ENCODE data around the gene CORO2A. TPM values are rescaled to one million over a fixed set of nuclear protein-coding genes. Genes with fewer than 3 reads are reported as not detected.
A peak's percentile ranks its signal among the peaks of the same experiment; 100 is the strongest.

The CORO2A gene, protein sequence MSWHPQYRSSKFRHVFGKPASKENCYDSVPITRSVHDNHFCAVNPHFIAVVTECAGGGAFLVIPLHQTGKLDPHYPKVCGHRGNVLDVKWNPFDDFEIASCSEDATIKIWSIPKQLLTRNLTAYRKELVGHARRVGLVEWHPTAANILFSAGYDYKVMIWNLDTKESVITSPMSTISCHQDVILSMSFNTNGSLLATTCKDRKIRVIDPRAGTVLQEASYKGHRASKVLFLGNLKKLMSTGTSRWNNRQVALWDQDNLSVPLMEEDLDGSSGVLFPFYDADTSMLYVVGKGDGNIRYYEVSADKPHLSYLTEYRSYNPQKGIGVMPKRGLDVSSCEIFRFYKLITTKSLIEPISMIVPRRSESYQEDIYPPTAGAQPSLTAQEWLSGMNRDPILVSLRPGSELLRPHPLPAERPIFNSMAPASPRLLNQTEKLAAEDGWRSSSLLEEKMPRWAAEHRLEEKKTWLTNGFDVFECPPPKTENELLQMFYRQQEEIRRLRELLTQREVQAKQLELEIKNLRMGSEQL
- 12.4 and 12.5 TPM in 2 replicates for total RNA-seq (2014; rRNA removed; shearing (Covaris generic))

DNA sequence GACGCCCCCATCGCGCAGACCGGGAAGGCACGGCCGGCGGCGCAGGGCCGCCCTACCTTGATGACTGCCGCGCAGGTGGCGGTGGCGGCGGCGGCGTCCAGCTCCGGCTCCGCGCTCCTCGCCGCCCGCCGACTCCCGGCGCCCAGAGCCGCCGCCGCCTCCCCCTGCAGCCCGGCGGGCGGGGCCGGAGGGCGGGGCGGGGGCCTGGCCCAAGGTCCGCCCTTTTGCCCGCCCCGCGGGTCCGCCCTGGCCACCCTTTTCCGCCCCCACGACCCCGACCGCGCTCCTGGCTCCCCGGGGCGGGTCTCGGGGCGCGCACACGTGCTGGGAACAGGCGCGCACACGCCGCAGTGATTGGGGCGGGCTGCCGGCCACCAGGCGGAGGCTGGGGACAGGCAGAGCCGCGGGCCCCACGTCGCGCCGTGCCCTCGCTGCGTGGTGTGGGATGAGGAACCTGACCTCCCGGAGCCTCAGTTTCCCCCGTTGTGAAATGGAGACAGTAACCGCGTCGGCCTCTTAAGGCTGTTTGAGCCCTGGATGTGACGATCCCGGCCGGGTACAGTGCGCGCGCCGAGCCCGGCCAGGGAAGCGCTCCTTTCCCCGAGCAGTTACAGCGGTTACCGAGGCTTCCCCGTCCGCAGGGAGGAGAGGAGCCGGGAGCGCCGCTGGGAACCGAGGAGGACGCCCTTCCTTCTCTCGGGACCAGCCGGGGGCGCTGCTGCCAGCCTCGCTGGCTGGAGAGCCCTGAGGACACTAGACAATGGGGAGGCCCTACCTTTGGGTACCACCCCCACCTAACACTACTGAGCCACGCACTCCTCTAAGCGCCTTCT is at the start of gene CORO2A:
CORO2A (minus strand) TSS at position 135 of the 833 bp plus-strand sequence. CDS start 34,977 bp downstream, outside the sequence.
- peak; percentile 83 for DNase-seq (ENCODE audit: low spot score)

DNA sequence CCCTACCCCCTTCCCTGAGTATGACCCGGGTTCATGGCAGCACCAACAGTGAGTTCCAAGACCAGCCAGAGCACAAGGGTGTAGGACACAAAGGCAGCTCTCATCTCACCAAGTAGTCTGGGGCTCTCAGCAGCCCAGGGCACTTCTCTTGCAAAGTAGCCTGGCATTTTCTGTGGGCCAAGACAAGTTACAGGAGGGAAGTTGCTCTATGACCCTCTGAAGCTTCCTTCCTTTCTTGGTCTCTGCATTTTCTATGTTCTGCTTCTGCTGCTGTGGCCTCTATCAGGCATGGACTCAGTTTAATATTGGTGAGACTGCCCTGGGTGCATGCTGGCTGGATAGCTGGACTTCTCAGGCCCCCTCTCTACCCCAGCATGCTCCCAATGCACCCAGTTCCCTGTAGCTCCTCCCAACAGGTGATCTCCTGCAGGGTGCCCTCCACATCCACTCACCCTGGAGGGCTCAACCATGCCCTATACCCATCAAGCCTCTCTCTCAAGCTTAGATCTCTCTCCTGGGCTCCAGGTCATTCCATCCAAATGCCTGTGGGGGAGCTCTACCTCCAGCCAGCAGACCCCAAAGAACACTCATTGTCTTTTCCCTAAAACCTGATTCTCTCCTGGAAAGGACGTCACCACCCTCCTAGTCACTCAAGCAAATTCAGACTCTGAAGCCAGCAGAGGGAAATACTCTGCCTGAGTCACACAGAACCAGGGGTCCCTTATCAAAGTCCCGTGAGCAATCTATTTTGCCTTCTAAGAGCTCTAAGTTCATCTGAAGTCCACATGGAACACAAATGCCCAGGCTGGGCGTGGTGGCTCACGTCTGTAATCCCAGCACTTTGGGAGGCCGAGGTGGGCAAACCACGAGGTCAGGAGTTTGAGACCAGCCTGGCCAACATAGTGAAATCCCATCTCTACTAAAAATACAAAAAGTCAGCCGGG is 49.2 kb upstream of the CORO2A start:
- DNase-seq (ENCODE audit: low spot score) = no peak

DNA sequence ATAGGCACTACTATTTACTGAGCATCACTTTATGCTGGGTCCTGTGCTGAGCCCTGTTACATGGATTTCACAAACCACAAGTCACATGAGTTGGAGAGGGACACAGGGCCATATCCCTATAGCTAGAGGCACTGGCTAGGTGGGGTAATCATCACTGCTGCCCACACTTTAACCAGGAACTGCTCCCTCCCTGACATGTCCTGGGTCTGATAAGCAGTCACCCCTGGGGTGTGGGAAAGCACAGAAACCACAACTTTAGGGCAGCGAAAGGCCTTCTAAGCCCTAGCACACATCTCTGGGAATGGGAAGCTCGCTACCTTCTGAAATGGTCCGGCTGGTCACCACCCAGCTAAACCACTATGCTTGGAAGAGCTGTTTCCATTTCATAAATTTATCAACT is 48.0 kb upstream of the CORO2A start:
- no peak for DNase-seq (ENCODE audit: low spot score)

DNA sequence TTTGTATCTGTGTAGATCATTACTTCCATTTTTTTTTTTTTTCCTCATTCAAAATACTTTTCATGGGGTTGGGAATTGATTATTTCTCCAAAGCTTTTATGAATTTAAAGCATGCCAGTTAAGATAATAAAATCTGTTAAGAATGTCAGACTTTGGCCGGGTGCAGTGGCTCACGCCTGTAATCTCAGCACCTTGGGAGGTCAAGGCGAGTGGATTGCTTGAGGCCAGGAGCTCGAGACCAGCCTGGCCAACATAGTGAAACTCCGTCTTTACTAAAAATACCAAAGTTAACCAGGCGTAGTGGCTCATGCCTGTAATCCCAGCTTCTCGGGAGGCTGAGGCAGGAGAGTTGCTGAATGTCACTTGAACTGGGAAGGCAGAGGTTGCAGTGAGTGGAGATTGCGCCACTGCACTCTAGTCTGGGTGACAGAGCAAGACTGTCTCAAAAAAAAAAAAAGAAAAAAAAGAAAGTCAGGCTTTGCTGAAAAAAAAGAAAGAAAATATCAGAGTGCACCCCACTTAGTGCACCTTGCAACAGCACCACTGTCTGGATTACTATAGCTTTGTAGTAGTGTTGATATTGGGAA is 44.6 kb upstream of the CORO2A start:
- DNase-seq (ENCODE audit: low spot score) = no peak

DNA sequence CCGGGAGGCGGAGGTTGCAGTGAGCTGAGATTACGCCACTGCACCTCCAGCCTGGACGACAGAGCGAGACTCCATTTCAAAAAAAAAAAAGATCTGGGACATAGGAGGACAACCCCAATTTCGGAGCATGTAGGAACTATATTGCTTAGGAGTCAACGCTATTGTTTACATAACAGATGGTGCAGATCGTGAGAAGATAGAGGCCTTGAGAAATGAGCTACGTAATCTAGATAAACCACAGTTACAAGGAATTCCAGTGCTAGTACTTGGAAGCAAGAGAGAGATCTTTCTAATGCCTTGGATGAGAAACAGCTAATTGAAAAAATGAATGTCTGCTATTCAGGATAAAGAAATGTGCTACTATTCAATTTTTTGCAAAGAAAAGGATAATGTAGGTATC is 42.7 kb upstream of the CORO2A start:
- DNase-seq (ENCODE audit: low spot score) = no peak

DNA sequence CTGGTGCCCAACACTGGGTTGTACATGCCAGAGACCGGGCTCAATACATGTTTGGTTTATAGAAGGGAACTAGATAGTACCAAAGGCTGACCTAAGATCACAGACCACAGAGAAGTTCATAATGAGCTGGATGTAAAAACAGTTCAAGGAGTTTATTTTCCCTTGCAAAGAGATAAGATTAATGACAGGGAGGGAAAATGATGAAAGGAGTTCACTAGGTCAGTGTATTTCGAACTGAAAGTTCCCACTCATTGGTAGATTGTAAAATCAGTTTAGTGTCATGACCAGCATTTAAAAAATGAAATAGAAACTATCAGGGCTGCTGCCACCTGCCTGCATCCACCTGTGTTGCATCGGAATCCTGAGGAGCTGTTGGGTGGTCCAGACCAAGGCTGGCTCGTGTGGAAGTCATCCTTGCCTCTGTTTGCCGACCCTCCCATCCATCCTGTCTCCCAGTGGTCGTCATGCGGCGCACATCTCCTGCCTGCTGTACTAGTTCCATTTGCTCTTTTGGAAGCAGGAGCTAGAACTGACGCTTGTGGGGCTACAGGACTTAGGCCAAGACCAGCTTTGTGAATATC is 41.9 kb upstream of the CORO2A start:
- no peak for DNase-seq (ENCODE audit: low spot score)

DNA sequence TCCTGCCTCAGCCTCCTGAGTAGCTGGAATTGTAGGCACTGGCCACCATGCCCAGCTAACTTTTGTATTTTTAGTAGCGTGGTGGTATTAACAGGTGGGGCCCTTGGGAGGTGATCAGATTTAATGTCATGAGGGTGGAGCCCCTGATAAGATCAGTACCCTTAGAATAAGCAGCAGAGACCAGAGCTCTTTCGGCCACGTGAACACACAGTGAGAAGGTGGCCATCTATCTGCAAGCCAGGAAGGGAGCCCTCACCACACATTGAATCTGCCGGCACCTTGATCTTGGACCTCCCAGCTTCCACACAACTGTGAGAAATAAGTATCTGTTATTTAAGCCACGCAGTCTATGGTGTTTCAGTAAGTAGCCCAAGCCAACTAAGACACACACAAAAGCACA is 40.5 kb upstream of the CORO2A start:
- DNase-seq (ENCODE audit: low spot score) = no peak

DNA sequence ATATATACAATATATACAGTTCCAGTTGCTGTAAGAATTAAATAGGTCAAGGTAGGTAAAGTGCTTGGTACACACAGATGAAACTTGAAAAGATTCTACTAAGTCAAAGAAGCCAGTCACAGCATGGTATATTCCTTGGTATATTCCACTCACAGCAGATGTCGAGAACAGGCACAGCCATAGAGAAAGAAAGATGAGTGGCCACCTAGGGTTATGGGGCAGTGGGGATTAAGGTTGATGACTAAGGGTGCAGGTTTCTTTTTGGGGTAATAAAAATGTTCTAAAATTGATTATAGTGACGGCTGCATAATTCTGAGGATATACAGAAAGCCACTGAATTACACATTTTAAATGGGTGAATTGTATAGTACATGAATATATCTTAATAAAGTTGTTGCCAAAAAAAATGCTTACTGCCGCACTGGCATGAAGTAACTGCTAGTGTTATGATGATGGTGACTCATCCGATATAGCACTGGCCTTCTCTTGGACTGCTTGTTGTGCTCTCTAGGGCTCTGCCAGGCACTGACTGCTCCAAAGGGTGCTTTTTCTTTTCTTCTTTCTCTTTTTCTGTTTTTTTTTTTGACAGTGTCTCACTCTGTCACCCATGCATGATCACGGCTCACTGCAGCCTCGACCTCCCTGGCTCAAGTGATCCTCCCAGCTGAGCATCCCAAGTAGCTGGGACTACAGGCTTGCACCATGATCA is 39.5 kb upstream of the CORO2A start:
- peak; percentile 93 for DNase-seq (ENCODE audit: low spot score)

DNA sequence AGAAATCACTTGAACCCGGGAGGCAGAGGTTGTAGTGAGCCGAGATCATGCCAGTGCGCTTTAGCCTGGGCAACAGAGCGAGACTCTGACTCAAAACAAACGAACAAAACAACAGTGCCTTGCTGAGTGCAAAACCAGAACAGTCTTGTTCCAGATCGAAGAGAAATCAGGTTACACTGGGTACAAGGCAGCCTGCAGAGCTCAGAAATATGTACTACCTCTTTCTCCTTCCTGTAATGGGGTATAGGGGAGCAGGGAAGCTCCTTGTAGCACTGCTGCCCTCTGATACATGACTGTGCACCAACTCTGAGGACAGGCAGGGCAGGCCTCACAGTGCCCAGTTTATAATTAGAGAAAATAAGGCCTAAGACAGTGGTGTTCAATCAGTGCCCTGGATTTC is 38.4 kb upstream of the CORO2A start:
- no peak for DNase-seq (ENCODE audit: low spot score)

DNA sequence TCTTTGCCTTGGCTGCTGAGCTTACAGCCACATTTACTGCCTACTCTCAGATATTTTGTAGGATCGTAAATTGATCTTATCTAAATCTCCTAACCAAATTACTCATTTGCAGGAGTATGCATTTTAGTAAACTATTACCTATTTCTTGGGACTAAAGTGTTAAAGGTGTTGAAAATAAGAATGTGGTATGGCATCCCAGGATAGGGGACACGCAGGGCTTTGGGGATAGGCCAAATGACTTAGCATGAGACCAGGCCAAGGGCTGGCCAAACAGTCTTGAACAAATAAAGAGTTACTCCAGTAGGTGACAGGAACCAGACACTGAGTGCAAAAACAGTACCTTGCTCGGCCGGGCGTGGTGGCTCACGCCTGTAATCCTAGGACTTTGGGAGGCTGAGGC is 37.9 kb upstream of the CORO2A start:
- no peak for DNase-seq (ENCODE audit: low spot score)

DNA sequence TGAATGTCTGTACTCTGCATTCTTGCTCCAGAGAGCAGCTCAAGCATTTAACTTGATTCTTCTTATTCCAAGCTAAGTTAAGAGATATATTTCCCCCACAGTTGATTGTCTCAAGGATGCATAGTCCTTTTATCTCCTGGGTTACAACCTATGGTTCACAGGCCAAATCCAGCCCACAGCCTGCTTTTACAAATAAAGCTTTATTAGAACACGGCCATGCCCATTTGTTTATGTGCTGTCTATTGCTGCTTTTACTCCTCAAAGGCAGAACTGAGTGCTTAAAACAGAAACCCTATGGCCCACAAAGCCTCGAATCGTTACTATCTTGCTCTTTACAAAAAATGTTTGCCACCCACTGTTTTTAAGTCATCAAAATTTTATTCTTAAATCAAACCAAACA is 37.2 kb upstream of the CORO2A start:
- DNase-seq (ENCODE audit: low spot score) = no peak

DNA sequence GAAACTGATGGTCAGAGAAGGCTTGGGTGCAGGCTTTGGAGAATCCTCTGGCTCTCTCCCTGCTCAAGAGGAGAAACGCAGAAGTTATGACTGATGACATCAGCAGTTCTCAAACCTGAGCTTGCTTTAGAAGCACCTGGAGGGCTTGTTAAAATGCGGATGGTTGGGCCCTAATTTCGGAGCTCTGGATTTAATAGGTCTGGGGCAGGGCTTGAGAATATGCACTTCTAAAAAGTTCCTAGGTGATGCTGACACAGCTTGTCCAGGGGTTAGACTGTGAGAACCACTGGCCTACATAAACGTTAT is 36.6 kb upstream of the CORO2A start:
- DNase-seq (ENCODE audit: low spot score) = no peak

DNA sequence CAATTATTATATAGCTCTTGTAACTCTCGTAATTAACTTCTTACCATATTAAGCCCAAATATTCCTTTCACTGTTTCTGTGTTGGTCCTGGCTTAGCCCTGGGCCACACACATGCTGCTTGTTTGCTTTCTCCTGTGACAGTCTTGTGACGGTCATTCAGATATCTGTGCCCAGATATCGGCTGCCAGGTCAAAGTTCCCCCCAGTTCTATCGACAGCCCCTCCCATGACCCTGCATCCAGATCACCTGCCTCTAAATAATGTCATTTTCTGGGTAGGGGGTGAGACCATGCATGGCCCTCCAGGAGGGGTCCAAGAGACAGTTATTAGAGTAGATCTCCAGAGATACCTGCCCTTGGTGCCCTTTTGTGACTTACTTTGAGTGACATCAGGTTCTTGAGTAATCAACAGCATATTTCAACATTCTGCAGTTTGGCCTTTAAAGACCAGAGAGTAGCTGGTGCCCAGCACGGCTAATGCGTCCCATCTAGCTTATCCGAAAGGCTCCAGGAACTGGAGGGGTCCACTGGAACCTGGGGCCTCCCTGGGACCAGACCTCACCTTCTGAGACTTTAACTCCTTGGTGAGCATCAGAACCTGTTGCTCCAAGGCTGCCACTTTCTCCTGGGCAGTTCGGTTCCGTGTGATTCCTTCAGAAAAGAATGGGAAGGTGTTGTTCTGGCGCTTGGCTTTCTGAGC is 36.1 kb upstream of the CORO2A start:
- DNase-seq (ENCODE audit: low spot score) = no peak

DNA sequence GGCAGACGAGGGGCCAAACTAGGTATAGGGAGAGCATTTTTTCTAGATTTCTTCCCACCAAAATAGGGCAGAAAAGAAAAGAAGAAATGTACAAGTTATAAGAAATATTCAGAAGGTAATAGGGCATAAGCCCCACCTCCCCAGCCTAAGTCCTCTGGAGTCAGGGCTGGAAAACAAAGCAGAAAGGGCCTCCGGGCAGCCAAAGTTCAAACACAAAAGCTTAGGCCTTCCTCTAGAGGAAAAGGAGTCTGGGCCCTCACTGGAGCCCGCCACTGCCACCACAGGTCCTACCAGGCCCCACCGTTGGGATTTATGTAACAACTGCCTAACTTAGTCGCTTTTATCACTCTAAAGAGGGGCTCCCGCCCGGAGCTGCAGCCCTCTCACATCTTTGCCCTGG is 35.4 kb upstream of the CORO2A start:
- no peak for DNase-seq (ENCODE audit: low spot score)

DNA sequence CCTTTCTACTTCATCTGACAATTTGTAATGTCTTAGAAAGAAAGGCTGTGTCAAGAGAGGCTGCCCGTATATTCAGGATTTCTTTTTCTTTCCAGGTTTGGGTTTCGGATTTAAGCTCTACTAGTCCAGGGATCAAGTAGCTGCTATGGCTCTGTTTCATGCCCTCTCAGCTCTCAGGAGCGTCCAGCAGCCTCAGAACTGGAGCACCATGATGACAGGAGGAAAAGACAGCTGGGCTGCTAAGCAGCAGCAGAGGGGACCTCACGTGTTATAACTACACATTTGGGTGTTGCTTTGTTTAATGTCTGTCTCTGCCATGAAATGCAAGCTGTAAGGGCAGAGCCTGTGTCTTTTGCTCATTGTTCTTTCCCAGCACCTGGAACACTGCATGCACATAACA is 34.5 kb upstream of the CORO2A start:
- no peak for DNase-seq (ENCODE audit: low spot score)

DNA sequence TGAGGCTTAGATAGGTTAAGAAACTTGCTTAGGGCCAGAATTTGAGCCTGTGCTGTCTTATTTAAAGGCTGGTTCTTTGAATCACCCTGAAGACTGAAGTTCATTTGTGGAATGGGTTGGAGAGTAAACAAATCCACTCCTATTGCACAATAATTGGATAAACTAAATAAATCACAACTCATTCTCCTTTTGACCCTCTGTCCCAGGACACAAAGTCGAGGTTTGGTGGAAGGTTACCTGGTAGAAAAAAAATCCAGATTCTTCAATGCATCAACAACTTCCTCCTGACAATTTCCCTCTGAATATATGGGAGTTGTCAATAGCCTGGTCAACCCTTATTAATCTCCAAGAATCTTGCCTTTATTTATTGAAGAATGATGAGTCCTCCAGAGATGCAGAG is 34.1 kb upstream of the CORO2A start:
- no peak for DNase-seq (ENCODE audit: low spot score)

DNA sequence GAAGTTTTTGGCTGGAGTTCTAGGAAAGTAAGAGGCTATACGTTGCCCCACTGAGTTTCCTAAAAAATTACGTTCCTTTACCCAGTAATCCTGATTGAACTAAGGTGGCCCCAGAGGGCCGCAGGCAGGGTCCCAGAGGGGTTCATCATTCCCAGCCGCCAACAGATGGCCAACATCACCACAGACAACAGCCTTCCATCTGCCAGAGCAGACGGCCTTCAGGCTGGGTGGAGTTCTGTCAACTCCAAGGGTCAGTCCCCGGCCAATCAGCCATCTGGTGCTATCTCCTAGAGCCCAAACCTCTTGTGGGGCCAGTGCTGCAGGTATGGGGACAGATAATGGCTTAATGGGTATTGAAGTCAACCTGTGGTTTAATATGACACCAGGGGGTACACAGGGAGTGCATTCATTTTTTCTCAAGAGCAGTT is 32.6 kb upstream of the CORO2A start:
- no peak for DNase-seq (ENCODE audit: low spot score)

DNA sequence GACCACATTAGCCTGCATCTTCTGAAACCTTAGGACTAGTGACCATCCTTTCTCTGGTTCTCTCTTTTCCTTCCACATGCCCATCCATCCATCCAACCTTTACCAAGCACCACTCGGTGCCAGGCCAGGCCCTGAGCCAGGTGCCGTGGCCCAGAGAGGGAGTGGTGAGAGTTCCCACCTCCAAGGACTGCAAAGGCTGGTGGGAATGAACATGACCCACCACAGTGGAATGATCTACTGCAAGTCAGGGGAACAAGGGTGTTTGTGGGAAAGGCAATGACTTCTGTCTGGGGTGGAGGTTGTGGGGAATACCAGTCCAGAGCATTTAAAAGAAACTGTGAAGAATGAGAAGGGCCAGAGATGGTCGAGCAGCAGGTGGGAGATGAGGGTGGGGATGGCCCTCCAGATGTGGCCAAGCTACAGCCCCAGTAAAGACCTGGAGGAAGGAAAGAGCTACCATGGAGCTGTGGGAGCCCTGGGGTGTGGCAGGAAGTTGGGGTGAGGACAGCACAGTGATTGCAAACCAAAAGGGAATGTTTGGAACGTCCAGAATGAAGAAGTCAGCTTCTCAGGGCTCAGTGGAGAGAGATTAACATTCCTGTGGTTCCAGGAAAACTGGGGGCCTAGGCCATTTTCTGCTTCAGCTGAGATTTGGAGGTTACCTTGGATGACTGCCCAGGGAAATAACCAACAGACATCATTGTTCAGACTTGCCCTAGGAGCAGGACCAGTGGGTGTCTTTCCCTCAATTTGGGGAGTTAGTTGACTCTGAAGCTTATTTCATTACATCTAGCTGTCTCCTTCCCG is 30.7 kb upstream of the CORO2A start:
- DNase-seq (ENCODE audit: low spot score) = peak; percentile 100

DNA sequence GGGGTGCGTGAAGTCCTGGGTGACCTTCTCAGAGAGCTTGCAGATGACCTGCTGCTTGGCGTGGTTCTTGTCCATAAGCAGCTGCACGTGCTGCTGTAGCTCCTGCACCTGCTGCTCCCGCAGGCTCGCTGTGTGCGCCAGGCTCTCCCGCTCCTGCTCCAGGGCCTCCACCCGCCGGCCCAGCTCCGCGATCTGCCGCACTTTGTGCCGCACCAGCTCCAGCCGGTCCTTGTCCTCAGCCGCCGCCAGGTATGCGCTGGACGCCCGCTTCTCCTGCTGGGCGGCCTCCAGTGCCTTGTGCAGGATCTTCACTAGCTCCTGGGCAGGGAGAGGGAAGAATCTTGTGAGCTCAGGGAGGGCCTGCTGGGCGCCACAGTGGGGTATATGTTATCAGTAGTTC is 28.5 kb upstream of the CORO2A start:
- no peak for DNase-seq (ENCODE audit: low spot score)

Data from A172 (cell line).